GM10266 (cell line): ENCODE data around the gene MARCHF10.
"Not testable (repeated sequence)": the region's sequence is repeated elsewhere in the genome, so short reads cannot be mapped to it uniquely, and the experiment has no call there.

Experiments used
- DNase-seq: peaks from one replicate; pipeline ENCODE4 v3.0.0; 2012; ENCODE audit errors: extremely low spot score
- TF ChIP-seq, protein P1 (sequence below): IDR thresholded peaks from 2 replicates; pipeline ENCODE4 v1.5.1; 2012; ENCODE audit warnings: mild to moderate bottlenecking, low read depth; ENCODE audit not compliant: control insufficient read depth, insufficient read depth; ENCODE audit errors: missing control alignments

The MARCHF10 gene

DNA sequence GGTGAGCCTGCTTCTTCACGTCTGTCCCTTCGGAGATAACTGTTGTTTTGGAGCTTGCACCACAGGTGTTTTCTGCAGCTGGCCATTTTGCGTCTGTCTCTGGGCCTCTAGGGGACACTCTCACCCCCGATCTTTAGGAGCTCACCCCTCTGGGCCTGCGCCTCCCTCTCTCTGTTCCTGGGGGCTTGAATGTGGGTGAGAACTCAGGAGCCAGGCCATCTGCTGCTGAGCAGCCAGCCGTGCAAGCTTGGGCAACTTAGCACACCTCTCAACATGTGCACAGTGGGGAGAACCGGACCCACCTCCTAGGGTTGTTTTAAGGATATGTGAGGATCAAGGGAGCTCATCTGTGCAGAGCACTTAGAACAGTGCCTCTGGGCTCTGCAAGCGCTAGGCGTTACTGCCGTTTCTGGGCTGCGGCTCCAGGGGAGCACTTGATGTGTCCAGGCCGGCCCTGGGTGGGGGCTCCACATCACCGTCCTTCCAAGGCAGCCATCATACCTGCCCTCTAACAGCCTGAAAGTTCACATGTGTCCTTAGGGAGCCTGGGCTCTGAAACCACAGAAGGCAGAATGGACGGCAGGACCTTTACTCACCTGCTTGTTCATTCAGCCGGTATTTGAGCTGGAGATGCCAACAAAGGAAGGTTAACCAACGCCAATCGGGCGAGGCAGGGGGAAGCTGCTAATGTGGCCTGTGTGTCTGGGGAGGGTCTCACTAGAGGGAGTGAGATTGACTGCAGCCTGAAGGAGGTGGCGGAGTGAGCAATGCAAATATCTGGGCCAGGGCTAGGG, 114.3 kb downstream of the MARCHF10 start:
- TF ChIP-seq, protein P1, sequence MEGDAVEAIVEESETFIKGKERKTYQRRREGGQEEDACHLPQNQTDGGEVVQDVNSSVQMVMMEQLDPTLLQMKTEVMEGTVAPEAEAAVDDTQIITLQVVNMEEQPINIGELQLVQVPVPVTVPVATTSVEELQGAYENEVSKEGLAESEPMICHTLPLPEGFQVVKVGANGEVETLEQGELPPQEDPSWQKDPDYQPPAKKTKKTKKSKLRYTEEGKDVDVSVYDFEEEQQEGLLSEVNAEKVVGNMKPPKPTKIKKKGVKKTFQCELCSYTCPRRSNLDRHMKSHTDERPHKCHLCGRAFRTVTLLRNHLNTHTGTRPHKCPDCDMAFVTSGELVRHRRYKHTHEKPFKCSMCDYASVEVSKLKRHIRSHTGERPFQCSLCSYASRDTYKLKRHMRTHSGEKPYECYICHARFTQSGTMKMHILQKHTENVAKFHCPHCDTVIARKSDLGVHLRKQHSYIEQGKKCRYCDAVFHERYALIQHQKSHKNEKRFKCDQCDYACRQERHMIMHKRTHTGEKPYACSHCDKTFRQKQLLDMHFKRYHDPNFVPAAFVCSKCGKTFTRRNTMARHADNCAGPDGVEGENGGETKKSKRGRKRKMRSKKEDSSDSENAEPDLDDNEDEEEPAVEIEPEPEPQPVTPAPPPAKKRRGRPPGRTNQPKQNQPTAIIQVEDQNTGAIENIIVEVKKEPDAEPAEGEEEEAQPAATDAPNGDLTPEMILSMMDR = no peak
- DNase-seq = no peak

DNA sequence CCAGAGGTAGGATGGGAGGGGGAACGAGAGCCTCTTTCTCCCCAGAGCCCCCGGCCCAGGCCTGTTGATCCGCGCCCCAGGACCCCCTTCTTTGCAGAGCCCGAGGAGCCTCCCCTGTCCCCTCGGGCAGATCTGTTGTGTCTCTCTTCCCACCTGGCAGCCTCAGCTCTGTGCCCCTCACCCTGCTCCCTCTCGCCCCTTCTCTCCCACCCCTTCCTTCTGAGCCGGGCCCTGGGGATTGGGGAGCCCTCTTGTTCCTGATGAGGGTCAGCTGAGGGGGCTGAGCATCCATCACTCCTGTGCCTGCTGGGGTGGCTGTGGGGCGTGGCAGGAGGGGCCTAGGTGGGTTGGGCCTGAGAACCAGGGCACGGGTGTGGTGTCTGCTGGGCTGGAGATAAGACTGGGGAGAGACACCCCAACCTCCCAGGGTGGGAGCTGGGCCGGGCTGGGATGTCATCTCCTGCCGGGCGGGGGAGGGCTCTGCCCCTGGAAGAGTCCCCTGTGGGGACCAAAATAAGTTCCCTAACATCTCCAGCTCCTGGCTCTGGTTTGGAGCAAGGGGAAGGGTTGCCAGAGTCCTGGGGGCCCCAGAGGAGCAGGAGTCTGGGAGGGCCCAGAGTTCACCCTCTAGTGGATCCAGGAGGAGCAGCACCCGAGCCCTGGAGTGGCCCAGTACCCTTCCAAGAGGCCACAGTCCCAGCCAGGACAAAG, 115.2 kb downstream of the MARCHF10 start:
- no peak for DNase-seq
- TF ChIP-seq, protein P1 = no peak

DNA sequence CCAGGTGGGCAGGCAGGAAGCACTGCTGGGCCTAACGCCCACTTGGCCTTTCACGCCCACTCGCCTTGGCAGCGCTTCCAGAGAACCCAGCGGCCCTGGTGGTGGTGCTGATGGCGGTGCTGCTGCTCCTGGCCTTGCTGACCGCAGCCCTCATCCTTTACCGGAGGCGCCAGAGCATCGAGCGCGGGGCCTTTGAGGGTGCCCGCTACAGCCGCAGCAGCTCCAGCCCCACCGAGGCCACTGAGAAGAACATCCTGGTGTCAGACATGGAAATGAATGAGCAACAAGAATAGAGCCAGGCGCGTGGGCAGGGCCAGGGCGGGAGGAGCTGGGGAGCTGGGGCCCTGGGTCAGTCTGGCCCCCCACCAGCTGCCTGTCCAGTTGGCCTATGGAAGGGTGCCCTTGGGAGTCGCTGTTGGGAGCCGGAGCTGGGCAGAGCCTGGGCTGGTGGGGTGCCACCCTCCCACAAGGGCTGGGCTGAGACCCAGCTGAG, 115.9 kb downstream of the MARCHF10 start:
- no peak for DNase-seq
- TF ChIP-seq, protein P1 = no peak

DNA sequence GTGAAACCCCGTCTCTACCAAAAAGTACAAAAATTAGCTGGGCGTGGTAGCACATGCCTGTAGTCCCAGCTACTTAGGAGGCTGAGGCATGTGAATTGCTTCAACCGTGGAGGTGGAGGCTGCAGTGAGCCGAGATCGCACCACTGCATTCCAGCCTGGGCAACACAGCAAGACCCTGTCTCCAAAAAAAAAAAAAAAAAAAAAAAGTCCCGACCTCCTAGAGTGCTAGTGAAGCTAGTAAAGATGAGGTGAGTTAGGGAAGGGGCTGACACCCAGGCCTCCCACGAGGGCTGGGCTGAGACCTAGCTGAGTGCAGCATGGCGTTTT, 116.6 kb downstream of the MARCHF10 start:
- DNase-seq = not testable (repeated sequence)

DNA sequence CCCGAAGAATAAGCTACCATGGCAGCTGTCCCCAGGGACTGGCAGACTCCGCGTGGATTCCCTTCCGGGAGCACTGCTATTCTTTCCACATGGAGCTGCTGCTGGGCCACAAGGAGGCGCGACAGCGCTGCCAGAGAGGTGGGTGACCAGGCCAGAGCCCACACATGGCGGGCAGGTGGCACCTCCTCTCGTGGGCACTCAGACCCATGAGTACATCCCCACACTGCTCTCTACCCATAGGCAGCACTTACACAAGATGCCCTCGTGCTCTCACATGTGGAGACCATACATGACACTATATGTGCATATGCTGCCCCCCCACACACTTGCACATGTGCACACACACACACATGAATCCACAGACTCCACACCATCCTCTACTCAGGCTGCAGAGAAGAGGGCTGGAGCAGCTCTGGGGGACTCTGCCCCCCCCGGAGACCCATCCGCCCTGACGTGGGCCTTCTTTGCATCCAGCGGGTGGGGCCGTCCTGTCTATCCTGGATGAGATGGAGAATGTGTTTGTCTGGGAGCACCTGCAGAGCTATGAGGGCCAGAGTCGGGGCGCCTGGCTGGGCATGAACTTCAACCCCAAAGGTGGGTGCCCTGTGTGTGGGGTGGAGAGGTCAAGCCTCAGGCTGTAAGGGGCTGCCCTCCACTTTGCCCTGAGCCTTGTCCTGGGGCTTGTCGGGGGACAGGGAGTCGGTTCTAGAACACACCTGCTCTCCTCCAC, 117.8 kb downstream of the MARCHF10 start:
- TF ChIP-seq, protein P1 = no peak
- no peak for DNase-seq

DNA sequence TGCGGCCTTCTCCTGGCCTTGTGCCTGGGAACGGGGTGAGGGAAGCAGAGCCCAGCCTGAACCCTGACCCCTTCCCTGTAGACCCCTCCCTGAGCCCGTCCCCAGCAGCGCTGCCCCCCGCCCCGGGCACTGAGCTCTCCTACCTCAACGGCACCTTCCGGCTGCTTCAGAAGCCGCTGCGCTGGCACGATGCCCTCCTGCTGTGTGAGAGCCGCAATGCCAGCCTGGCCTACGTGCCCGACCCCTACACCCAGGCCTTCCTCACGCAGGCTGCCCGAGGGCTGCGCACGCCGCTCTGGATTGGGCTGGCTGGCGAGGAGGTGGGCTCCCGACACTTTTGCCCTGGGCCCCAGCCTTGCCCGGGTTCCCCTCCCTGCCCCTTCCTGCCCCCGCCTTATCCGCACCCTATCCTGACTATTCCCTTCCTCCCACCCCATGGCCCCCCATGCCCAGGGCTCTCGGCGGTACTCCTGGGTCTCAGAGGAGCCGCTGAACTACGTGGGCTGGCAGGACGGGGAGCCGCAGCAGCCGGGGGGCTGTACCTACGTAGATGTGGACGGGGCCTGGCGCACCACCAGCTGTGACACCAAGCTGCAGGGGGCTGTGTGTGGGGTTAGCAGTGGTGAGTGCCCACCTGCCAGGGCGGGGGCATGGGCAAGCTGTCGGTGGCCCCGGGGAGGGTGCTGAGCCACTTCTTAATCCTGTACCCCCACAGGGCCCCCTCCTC, 118.5 kb downstream of the MARCHF10 start:
- TF ChIP-seq, protein P1 = no peak
- DNase-seq = no peak
